Activated gamma-delta T cell treated with Interleukin-2 at 50 U/mL for 16 hours (primary cell): ENCODE results near the gene MINDY2.
"Not testable (repeated sequence)": the region's sequence is repeated elsewhere in the genome, so short reads cannot be mapped to it uniquely, and the experiment has no call there.

Source experiments
- DNase-seq: peaks from one replicate; pipeline ENCODE4 v3.0.0-alpha.2; 2020

The MINDY2 gene

GRCh38 chr15:58752716-58753115 is 18.4 kb upstream of the MINDY2 start:
- no peak for DNase-seq

GRCh38 chr15:58755350-58755749 is 15.8 kb upstream of the MINDY2 start:
- DNase-seq, result no peak

GRCh38 chr15:58755956-58756355 is 15.1 kb upstream of the MINDY2 start:
- DNase-seq, result no peak

- DNase-seq, result no peak
These were observed 13.0 kb upstream of the MINDY2 start for GRCh38 chr15:58758141-58758540.

GRCh38 chr15:58760385-58761009 is 10.6 kb upstream of the MINDY2 start:
- DNase-seq, result no peak

GRCh38 chr15:58761010-58761388 is 10.1 kb upstream of the MINDY2 start:
- peak; percentile 11 for DNase-seq

GRCh38 chr15:58762285-58762684 is 8.8 kb upstream of the MINDY2 start:
- DNase-seq, result no peak

- no peak for DNase-seq
These were observed 8.4 kb upstream of the MINDY2 start for GRCh38 chr15:58762731-58763130.

- DNase-seq, result no peak
These were observed 6.6 kb upstream of the MINDY2 start for GRCh38 chr15:58764468-58764867.

GRCh38 chr15:58766290-58766689 is 4.8 kb upstream of the MINDY2 start:
- no peak for DNase-seq

- DNase-seq, result not testable (repeated sequence)
These were observed 2.5 kb upstream of the MINDY2 start for GRCh38 chr15:58768601-58769004.

GRCh38 chr15:58770519-58770856 is 614 bp upstream of the MINDY2 start:
- DNase-seq, result no peak

- peak; percentile 6 for DNase-seq
These were observed 634 bp downstream of the MINDY2 start for GRCh38 chr15:58771621-58772250.

GRCh38 chr15:58773024-58773423 is 1.9 kb downstream of the MINDY2 start:
- no peak for DNase-seq

- no peak for DNase-seq
These were observed 4.3 kb downstream of the MINDY2 start for GRCh38 chr15:58775402-58775801.

- DNase-seq, result no peak
These were observed 6.0 kb downstream of the MINDY2 start for GRCh38 chr15:58777107-58777506.

GRCh38 chr15:58779554-58779953 is 8.5 kb downstream of the MINDY2 start:
- no peak for DNase-seq

GRCh38 chr15:58785355-58785754 is 14.3 kb downstream of the MINDY2 start:
- DNase-seq, result no peak

GRCh38 chr15:58788056-58788710 is 17.1 kb downstream of the MINDY2 start:
- no peak for DNase-seq

GRCh38 chr15:58793862-58794261 is 22.8 kb downstream of the MINDY2 start:
- no peak for DNase-seq

GRCh38 chr15:58795825-58796224 is 24.7 kb downstream of the MINDY2 start:
- DNase-seq, result no peak

GRCh38 chr15:58797505-58797904 is 26.4 kb downstream of the MINDY2 start:
- no peak for DNase-seq

- DNase-seq, result no peak
These were observed 34.0 kb downstream of the MINDY2 start for GRCh38 chr15:58805095-58805494.

- DNase-seq, result not testable (repeated sequence)
These were observed 52.2 kb downstream of the MINDY2 start for GRCh38 chr15:58823267-58823666.

GRCh38 chr15:58830556-58830955 is 59.5 kb downstream of the MINDY2 start:
- no peak for DNase-seq
